HAP-1 (cell line): ENCODE data around the gene NPVF.
A peak's percentile ranks its signal among the peaks of the same experiment; 100 is the strongest.

Source experiments
- DNase-seq, 2 experiments: peaks; one replicate each; pipeline ENCODE4 v3.0.0-alpha.2; 2016 to 2020; ENCODE audit warnings: low spot score in 2 of 2
- H3K27me3 ChIP-seq: fragments of 250-450 bp; sonication (Bioruptor Pico); 2 replicates; pipeline ENCODE4 v1.5.1; 2020; ENCODE audit warnings: low read depth, mild to moderate bottlenecking, moderate library complexity
- H3K36me3 ChIP-seq: fragments of 250-450 bp; sonication (Bioruptor Pico); replicated peaks from 2 replicates; pipeline ENCODE4 v1.5.1; 2020; ENCODE audit warnings: mild to moderate bottlenecking
- H3K4me1 ChIP-seq: fragments of 250-450 bp; sonication (Bioruptor Pico); 2 replicates; pipeline ENCODE4 v1.5.1; 2020; ENCODE audit warnings: mild to moderate bottlenecking
- H3K4me3 ChIP-seq: fragments of 250-450 bp; sonication (Bioruptor Pico); 2 replicates; pipeline ENCODE4 v1.5.1; 2020; ENCODE audit warnings: mild to moderate bottlenecking, moderate library complexity
- H3K9me3 ChIP-seq: fragments of 250-450 bp; sonication (Bioruptor Pico); 2 replicates; pipeline ENCODE4 v1.5.1; 2020; ENCODE audit warnings: mild to moderate bottlenecking, moderate library complexity
- in situ Hi-C: fragments of 300-500 bp; cut with MboI; formaldehyde crosslinking; loops from 3 replicates; pipeline ENCODE4 v1.14.3; 2020; ENCODE audit warnings: low sequenced_read_pairs, inconsistent platforms, mixed read lengths

The NPVF gene

DNA sequence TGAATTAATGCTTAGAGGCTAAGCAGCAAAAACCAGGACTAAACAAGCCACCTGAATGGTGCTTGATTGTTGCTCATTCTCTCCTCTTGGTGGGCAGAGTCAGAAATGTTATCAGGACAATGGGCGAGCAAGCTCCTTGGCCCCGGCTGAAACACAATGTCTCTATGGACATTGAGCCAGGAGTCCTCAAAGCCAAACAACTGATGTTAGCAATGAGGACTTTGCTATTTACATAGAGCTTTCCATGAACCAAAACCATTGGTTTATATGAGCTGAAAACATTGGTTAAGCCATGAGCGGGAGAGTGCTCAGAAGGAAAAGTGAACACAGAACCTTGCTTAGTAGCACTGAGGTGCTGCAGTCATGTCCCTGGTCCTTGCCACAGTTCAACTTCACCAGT, 21.5 kb upstream of the NPVF start:
- Histone ChIP-seq H3K36me3 (no peaks in the 10 kb centered on the region), H3K4me1 (no peaks in the 10 kb centered on the region), H3K27me3 (0 out of 2 replicates have a peak, but pooled peaks cover 3% of the 10 kb centered on the region), H3K4me3 (no peak overlapping the region), H3K9me3 (no peaks in the 10 kb centered on the region)
- no peak for DNase-seq
- in situ Hi-C loops, result no loop called here

DNA sequence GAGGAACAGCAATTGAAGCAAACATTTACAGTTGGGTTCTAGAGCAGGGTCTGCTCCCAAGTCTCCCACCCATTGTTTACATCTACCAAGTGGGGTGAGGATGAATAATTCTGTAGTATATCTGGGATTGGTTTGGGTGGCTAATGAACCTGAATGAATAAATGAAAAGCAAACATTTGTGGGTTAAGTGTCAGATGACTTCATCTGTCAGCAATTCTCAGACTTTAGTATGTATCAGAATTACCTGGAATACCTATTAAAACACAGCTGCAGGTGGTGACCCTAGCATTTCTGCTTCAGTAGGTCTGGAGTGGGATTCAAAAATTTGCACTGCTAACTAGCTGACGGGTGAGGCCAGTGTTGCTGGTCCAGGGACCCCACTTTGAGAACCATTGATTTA, 18.0 kb upstream of the NPVF start:
- DNase-seq, result no peak
- Histone ChIP-seq H3K36me3 (no peaks in the 10 kb centered on the region), H3K9me3 (no peaks in the 10 kb centered on the region), H3K4me3 (no peak overlapping the region), H3K27me3 (0 out of 2 replicates have a peak, but pooled peaks cover 3% of the 10 kb centered on the region), H3K4me1 (no peaks in the 10 kb centered on the region)
- in situ Hi-C loops, result no loop called here

DNA sequence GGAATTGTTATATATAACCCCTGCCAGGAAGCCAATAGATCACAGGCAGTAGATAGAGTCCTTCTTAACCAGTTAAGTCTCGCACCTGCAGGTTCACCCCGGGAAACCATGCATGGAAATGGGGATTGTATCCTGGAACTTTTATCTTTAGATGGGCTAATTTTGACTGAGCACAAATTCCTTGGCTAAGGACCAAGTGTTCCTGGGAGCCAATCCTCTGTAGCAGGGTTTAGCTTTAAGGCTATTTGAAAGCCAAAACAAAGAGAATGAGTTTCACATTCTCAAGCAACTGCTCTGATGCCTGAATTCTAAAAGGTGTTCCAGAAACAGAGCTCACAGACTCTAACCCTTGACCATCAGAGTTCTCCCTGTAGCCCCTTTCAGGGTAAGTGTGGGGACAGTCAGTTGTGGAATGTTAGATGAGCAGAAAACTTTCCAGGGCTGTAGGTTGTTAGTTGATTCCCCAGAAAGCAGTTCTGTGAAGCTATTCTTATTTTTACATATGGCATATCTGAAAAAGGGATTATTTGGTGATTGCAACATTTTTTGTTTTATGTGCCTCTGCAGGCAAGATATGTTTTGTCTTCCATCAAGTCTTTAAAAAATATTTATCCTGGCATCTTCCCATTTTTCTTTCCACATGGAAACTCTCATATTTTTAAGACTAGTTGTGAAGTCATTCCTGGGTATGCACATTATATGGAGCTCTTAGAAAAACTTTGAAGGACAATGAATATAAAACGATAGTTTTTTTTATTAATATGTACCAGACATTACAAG, 16.2 kb upstream of the NPVF start:
- DNase-seq, result no peak
- Histone ChIP-seq H3K36me3 (no peaks in the 10 kb centered on the region), H3K27me3 (peaks cover 6% of the 10 kb centered on the region; the same call in 1 of the 2 replicates), H3K4me1 (no peaks in the 10 kb centered on the region), H3K9me3 (no peaks in the 10 kb centered on the region), H3K4me3 (no peak overlapping the region)
- in situ Hi-C loops, result no loop called here

DNA sequence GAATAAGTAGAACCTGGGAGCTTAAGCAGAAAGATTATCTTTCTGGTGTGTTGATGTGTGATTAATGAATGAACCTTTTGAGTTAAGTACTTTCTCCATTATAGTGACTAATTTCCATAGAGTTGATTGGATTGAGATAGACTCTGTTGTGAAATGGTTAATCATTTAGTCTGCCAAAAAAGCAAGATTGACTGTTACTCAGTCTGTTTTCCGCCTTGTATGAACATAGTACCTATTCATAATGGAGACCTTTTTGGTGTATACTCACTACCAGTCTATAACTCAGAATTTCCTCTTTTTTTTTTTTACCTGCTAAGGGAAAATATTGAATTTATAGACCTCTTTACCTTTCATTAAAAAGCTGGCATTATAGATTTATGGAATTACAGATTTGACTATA, 14.4 kb upstream of the NPVF start:
- H3K36me3 ChIP-seq, result no peaks in the 10 kb centered on the region
- DNase-seq, result peak in 1 of 2 experiments; percentile 6

DNA sequence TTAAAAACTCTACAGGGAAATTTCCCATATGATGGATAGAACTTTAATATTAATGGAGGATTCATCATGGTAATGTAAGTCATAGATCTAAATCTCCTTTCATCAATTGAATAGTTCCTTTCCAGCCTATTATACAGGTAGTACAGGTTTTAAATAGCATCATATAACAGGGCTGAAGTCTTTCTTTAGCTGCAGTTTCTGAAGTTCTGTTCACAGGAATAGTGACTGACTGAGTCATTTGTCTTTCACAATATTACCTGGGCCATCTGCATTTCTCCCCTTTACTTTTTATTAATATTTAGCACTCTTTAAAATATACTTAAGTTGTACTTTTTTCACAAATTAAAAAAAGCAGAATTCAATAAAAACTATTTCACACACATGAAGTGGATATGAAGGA, 12.6 kb upstream of the NPVF start:
- no peak for DNase-seq
- in situ Hi-C loops, result no loop called here
- H3K4me3 ChIP-seq, result no peak overlapping the region
- H3K4me1 ChIP-seq, result no peaks in the 10 kb centered on the region
- peaks cover 3% of the 10 kb centered on the region; the same call in 1 of the 2 replicates for H3K27me3 ChIP-seq
- H3K9me3 ChIP-seq, result no peaks in the 10 kb centered on the region
- no peaks in the 10 kb centered on the region for H3K36me3 ChIP-seq

More for the DNA sequence above, 14.4 kb upstream of the NPVF start:
- Histone ChIP-seq H3K4me1 (no peaks in the 10 kb centered on the region), H3K4me3 (no peak overlapping the region), H3K9me3 (no peaks in the 10 kb centered on the region), H3K27me3 (peaks cover 6% of the 10 kb centered on the region; the same call in 1 of the 2 replicates)
- in situ Hi-C loops, result no loop called here

DNA sequence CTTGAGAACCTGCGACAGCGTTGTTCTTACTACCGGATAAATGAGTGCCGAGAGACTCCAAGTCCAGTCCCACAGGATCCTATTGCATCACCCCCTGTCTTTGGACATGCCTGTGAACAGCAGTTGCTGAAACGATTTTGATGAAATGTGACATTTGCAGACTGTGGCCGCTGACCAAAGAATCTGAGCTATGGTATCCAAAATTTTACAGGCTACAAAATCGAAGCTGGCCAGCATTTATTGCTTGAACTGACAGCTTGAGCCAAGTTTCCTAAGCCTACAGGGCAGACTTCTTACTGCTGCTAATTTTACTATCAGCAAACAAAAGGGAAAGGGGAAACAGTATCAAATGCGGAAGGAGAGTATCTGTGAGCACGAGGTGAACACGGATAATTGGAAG, 12.1 kb upstream of the NPVF start:
- H3K9me3 ChIP-seq, result no peaks in the 10 kb centered on the region
- in situ Hi-C loops, result no loop called here
- H3K4me3 ChIP-seq, result no peak overlapping the region

DNA sequence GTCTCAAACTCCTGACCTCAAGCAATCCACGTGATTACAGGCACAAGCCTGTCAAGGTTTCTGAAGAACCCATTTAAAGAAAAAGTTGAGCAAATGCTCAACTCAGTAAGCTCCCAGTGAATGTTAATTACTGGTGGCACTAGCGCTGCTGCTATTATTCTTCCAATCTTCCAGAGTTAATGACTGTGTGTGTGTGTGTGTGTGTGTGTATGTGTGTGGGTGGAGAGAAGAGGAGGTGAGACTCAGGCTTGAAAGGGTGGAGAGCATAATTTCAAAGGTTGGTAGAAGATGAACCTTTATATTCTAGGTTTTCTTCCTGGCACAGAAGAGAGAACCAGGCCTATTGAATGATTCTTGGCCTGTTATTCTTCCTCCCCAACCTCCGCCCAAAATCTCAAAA, 11.6 kb upstream of the NPVF start:
- no peak overlapping the region for H3K4me3 ChIP-seq
- H3K9me3 ChIP-seq, result no peaks in the 10 kb centered on the region
- no peak for DNase-seq
- H3K36me3 ChIP-seq, result no peaks in the 10 kb centered on the region
- in situ Hi-C loops, result no loop called here
- H3K4me1 ChIP-seq, result no peaks in the 10 kb centered on the region
- peaks cover 3% of the 10 kb centered on the region; the same call in 1 of the 2 replicates for H3K27me3 ChIP-seq

More for the DNA sequence above, 12.1 kb upstream of the NPVF start:
- Histone ChIP-seq H3K4me1 (no peaks in the 10 kb centered on the region), H3K36me3 (no peaks in the 10 kb centered on the region), H3K27me3 (peaks cover 3% of the 10 kb centered on the region; the same call in 1 of the 2 replicates)
- DNase-seq, result no peak

DNA sequence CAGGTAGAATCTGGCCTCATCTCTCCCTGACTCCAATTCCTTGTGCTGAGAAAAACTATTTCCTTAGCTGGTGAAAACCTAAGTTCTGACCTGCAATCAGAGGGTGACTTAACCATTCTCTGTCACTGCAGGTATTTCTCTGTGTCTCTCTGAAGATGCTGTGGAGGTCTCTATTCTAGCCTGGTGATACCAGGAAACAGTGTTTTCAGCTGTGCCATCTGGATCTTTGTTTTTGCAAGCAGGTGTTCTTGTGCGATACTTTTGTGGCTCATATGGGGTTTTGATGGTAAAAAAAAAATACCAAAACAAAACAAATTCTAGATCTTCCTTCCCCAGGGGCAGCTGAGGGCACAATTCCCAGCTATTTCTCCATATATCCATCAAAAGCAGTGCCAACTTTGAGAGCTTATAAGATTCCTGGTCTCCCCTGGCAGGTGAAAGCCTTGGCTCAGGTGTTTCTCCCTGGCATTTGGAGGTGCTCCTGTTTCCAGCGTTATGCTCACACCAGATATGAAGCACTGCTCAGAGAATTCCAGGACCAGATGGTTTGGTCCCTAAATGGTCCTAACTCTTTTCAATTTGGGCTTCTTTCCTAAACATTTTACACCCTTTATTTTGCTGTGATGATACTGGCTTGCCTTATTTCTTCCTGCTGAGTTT, 9.9 kb upstream of the NPVF start:
- Histone ChIP-seq H3K4me3 (no peak overlapping the region), H3K9me3 (no peaks in the 10 kb centered on the region), H3K36me3 (no peaks in the 10 kb centered on the region), H3K27me3 (peaks cover 3% of the 10 kb centered on the region; the same call in 1 of the 2 replicates), H3K4me1 (no peaks in the 10 kb centered on the region)
- in situ Hi-C loops, result no loop called here
- DNase-seq, result no peak

DNA sequence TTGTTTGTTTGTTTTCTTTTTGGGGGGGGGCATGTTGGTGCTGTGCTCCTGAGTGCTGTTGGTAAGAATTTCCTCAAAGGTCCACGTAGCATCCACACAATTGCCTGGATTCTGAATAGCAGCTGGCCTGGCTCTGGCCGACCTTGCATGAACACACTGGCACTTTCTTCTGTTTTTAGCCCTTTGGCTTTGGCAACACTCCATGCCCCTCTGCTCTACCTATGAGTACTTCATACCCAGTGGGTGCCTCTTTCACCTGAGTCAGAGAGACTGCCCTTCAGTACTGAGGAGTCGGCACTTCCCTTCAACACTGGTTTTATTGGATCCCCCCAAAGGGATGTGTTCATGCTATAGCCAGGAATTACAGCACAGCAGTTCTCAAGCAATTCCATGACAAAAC, 7.2 kb upstream of the NPVF start:
- DNase-seq, result no peak
- Histone ChIP-seq H3K4me1 (no peaks in the 10 kb centered on the region), H3K36me3 (no peaks in the 10 kb centered on the region), H3K9me3 (no peaks in the 10 kb centered on the region), H3K4me3 (no peak overlapping the region), H3K27me3 (no peaks in the 10 kb centered on the region)
- in situ Hi-C loops, result no loop called here

DNA sequence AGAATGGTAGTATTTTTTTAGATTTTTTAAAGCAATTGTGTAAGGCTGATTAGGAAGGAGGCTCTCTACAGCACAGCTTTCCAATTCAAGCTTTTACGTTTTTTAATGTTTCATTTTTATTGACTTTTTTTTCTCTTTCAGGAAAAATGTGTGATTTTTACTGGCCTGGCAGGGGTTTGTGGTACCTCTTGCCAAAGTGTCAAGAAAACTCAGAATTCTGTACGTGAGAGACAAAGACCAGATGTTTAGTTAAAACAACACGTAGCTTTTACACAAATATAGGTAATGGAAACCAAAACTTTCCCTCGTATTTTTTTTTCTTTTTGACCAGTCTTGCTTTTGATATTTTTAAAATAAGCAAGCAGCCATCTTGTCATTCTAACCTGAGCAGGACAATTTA, 6.0 kb upstream of the NPVF start:
- no peaks in the 10 kb centered on the region for H3K4me1 ChIP-seq
- no peak overlapping the region for H3K4me3 ChIP-seq
- in situ Hi-C loops, result no loop called here
- DNase-seq, result no peak
- H3K36me3 ChIP-seq, result no peaks in the 10 kb centered on the region
- no peaks in the 10 kb centered on the region for H3K27me3 ChIP-seq
- no peaks in the 10 kb centered on the region for H3K9me3 ChIP-seq

DNA sequence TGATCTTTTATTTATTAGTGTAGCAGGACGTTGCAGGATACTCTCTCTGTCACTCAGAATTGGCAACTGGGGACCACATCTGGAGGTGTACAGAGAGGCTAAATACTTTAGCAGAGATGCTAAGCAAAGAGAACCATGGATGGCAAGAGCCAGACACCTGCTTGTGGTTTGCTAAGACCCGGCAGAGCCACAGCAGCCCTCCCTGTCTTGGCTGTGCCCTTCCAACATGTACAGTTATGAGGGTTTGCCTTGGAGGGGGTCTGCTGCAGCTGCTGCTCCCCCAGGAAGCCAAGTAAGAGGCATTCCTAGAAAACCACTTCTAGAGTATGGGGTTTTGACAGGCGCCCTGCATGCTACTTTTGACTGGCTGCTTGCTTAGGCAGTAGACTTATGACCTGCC, 5.1 kb downstream of the NPVF start:
- no peak overlapping the region for H3K4me3 ChIP-seq
- no peak for DNase-seq
- H3K9me3 ChIP-seq, result no peaks in the 10 kb centered on the region
- in situ Hi-C loops, result no loop called here
- peaks cover 7% of the 10 kb centered on the region; the same call in 1 of the 2 replicates for H3K27me3 ChIP-seq
- H3K36me3 ChIP-seq, result no peaks in the 10 kb centered on the region
- peaks cover 13% of the 10 kb centered on the region for H3K4me1 ChIP-seq

DNA sequence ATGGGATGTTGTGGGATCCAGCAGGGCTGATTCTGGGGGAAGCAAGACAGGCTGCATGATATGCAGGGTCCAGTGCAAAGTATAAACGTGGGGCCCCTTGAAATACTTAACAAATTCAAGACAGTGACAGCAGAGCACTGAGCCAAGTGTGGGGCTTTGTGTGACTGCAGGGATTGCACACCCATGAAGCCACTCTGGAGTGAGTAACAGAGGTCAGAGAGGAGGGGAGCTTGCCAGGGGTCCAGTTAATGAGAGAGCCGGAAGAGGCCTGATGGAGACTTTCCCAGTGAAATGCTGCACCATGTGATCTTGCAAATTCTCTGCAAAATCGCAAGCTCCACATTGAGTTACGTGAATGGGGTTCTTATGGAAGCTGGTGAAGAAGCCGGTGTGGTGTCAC, 5.6 kb downstream of the NPVF start:
- no peak overlapping the region for H3K4me3 ChIP-seq
- H3K36me3 ChIP-seq, result no peaks in the 10 kb centered on the region
- H3K27me3 ChIP-seq, result peaks cover 7% of the 10 kb centered on the region; the same call in 1 of the 2 replicates
- H3K4me1 ChIP-seq, result peaks cover 13% of the 10 kb centered on the region
- no peaks in the 10 kb centered on the region for H3K9me3 ChIP-seq
- DNase-seq, result no peak
- in situ Hi-C loops, result no loop called here

DNA sequence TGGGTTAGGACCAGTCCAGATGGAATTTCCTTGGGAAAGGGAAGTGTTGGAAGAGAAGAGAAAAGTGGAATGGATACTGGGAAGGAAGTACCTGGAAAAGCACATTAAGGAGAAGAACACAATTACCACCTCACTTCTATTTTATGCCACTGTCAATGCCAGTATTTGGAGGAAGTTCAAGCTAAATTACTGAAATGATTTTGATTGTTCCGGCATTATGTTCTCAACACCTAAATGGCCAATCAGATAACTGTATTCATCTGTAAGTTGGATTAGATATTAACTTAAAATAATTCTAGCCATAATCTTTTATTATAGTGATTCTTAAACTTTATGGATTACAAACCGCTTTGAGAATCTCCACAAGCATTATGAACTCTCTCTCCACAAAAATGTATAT, 7.3 kb downstream of the NPVF start:
- no peaks in the 10 kb centered on the region for H3K9me3 ChIP-seq
- no peak for DNase-seq
- no peak overlapping the region for H3K4me3 ChIP-seq
- H3K27me3 ChIP-seq, result peaks cover 10% of the 10 kb centered on the region; the same call in 1 of the 2 replicates
- peaks cover 13% of the 10 kb centered on the region for H3K4me1 ChIP-seq
- in situ Hi-C loops, result no loop called here
- no peaks in the 10 kb centered on the region for H3K36me3 ChIP-seq

DNA sequence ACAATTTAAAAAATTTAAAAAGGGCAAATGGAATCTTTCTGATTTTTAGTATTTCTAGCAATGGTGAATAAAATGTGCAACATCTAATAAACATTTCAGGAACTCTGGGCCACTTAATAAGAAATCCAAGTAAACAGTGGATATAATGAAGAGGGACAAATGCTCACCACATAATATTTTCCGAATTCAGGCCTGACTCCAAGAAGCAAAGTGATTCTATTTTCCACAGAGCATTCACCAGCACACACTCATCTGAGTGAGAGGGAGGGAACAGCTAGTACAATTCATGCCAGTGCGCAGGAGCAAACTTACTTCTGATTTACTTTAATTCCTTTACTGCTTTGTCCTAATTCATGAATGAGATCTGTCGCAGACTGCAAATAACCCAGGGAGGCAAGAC, 10.1 kb downstream of the NPVF start:
- Histone ChIP-seq H3K4me1 (no peaks in the 10 kb centered on the region), H3K27me3 (peaks cover 10% of the 10 kb centered on the region; the same call in 1 of the 2 replicates), H3K4me3 (no peak overlapping the region), H3K36me3 (no peaks in the 10 kb centered on the region), H3K9me3 (no peaks in the 10 kb centered on the region)
- in situ Hi-C loops, result no loop called here
- no peak for DNase-seq
